ENCODE results near the gene SYCE3.
"Not testable (repeated sequence)": the region's sequence is repeated elsewhere in the genome, so short reads cannot be mapped to it uniquely, and the experiment has no call there.

The SYCE3 gene

DNA sequence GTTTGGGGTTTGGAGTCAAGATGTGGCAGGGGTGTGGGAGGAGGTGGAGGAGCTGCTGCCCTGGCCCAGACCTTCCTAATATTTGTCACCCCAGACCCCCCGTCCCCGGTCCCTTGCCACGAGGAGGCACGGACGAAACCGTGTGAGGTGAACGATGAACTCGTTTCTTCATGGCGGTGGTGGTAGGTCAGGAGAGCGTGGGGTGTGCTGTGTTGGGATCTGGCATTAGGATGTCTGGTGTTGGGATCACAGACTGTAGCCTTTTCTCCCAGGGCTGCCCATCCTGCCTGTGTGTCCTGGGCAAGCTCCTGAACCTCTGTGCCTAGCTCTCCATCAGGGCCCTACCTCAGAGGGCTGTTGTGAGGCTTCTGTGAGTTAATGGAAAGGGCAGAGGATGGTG is 46.3 kb upstream of the SYCE3 start:
- in situ Hi-C loops (cut with HindIII; ENCODE audit: low sequenced_read_pairs), result no loop called here
- H3K4me3 ChIP-seq (ENCODE audit: low read depth, low read length), result no peak overlapping the region
- TF ChIP-seq, protein P1, sequence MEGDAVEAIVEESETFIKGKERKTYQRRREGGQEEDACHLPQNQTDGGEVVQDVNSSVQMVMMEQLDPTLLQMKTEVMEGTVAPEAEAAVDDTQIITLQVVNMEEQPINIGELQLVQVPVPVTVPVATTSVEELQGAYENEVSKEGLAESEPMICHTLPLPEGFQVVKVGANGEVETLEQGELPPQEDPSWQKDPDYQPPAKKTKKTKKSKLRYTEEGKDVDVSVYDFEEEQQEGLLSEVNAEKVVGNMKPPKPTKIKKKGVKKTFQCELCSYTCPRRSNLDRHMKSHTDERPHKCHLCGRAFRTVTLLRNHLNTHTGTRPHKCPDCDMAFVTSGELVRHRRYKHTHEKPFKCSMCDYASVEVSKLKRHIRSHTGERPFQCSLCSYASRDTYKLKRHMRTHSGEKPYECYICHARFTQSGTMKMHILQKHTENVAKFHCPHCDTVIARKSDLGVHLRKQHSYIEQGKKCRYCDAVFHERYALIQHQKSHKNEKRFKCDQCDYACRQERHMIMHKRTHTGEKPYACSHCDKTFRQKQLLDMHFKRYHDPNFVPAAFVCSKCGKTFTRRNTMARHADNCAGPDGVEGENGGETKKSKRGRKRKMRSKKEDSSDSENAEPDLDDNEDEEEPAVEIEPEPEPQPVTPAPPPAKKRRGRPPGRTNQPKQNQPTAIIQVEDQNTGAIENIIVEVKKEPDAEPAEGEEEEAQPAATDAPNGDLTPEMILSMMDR (IDR thresholded peaks at IDR 0.05; ENCODE audit: low read depth, low read length), result no peak
- DNase-seq (ENCODE audit: low read depth, low spot score), result no peak

DNA sequence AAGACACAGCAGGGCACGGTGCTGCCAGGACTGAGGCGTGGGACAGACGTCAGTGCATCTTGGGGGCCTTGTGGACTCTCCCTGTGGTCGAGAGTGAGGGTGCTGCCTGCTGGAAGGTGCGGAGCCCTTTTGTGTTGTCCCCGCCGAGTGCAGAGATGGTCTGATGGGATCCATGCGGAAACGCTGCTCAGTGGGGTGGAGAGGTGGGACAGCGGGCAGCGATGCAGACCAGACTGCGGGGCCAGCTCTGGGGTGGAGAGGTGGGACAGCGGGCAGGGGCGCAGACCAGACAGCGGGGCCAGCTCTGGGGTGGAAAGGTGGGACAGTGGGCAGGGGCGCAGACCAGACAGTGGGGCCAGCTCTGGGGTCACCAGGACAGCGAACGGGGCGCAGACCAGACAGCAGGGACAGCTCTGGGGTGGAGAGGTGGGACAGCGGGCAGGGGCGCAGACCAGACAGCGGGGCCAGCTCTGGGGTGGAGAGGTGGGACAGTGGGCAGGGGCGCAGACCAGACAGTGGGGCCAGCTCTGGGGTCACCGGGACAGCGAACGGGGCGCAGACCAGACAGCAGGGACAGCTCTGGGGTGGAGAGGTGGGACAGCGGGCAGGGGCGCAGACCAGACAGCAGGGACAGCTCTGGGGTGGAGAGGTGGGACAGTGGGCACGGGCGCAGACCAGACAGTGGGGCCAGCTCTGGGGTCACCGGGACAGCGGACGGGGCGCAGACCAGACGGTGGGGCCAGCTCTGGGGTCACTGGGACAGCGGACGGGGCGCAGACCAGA is 45.5 kb upstream of the SYCE3 start:
- H3K4me3 ChIP-seq (ENCODE audit: low read depth, low read length); in situ Hi-C loops (cut with HindIII; ENCODE audit: low sequenced_read_pairs); DNase-seq (ENCODE audit: low read depth, low spot score): not testable (repeated sequence)

DNA sequence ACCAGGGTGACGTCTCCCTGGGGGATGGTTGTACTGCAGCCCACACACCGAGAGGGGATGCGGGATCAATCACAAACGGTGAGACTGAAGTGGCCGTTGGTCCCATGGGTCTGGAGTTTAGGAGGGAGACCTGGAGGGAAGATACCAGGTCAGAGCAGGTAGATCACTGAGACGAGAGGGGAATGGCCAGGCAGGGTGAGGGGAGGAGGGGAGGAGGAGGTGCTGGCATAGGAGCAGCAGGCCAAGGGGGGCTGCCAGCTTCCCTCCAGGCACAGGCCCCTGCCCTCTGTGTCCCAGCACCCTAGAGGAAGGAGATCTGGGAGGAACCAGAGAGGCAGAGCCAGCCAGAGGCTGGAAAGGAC is 44.9 kb upstream of the SYCE3 start:
- in situ Hi-C loops (cut with HindIII; ENCODE audit: low sequenced_read_pairs), result no loop called here
- DNase-seq (ENCODE audit: low read depth, low spot score), result no peak
- no peak overlapping the region for H3K4me3 ChIP-seq (ENCODE audit: low read depth, low read length)
- TF ChIP-seq, protein P1 (IDR thresholded peaks at IDR 0.05; ENCODE audit: low read depth, low read length), result no peak

DNA sequence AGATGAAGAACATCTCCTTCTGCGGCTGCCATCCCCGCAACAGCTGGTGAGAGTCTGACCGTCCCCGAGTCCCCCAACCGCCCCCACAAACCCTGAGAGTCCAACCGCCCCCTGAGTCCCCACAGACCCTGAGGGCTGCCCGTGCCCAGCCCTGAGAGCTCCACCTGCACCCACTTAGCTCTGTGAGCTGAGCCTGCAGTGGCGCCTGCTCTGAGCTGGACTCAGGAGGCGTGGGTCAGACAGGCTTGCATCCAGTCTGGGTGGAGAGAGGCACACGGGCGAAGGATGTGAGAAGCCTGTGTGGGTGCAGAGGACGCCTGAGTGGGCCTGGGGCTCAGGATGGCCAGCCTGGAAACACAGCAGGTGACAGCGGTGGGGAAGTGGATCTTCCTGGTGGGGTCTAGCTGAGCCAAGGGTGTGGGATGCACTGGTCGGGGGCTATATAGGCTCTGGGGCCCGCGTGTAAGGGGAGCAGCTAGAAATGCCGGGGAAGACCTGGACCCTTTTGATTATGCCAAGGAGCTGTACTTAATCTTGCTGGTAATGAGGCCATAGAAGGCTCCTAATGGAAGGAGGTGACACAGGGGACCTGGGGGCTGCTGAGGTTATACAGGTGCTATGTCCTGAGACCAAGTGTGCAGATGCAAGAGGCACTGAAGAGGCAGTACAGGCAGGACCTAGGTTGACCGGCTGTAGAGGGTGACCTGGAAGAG is 44.4 kb upstream of the SYCE3 start:
- DNase-seq (ENCODE audit: low read depth, low spot score), result no peak
- in situ Hi-C loops (cut with HindIII; ENCODE audit: low sequenced_read_pairs), result no loop called here
- H3K4me3 ChIP-seq (ENCODE audit: low read depth, low read length), result no peak overlapping the region
- TF ChIP-seq, protein P1 (IDR thresholded peaks at IDR 0.05; ENCODE audit: low read depth, low read length), result no peak

DNA sequence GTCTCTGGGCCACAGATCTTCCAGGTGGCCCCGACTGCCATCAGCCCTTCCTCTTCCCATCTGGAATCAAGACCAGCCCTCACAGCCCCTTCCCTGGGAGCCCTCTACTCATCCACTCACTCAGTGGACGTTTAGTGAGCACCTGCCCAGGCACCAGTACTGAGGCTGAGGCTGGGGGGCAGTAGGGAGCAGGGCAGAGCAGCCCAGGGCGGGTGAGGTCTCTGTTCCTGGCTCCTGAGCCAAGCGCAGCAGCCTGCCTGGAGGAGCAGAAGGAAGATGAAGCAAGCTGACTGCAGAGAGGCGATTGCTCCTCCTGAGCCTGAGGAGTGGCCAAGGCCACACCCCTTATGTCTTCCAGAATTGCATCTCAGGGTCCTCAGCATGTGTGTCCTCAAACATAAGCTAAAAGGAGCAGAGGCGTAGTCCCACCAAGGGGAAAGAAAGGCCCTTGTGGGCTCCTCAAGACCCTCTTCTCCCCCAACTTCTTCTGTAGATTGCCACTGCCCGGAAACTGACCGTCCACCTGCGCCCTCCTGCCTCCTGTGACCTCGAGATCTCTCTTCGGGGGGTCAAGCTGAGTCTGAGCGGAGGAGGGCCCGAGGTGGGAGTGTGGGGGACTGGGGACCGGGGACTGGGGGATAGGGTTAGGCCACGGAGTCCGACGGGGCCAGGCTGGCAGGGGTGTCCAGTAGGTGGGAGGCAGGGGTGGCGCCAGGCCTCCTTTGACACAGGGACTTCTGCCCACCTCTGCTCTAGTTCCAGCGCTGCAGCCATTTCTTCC is 43.6 kb upstream of the SYCE3 start:
- no peak overlapping the region for H3K4me3 ChIP-seq (ENCODE audit: low read depth, low read length)
- in situ Hi-C loops (cut with HindIII; ENCODE audit: low sequenced_read_pairs), result no loop called here
- DNase-seq (ENCODE audit: low read depth, low spot score), result no peak
- TF ChIP-seq, protein P1 (IDR thresholded peaks at IDR 0.05; ENCODE audit: low read depth, low read length), result no peak

DNA sequence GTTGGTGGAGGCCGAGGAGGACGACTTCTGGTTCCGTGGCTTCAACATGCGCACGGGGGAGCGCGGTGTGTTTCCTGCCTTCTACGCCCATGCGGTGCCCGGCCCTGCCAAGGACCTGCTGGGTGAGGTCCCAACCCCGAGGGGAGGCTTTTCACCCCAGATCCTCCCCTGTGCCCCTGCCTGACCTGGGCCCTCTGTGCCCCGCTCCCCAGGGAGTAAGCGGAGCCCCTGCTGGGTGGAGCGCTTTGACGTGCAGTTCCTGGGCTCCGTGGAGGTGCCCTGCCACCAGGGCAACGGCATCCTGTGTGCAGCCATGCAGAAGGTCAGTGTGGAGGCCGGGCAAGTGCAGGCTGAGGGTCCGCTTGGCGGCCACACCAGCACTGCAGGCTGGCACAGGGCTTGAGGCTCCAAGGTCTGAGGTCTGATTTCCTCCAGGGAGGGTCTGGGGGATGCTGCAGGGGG is 42.9 kb upstream of the SYCE3 start:
- no peak overlapping the region for H3K4me3 ChIP-seq (ENCODE audit: low read depth, low read length)
- in situ Hi-C loops (cut with HindIII; ENCODE audit: low sequenced_read_pairs), result no loop called here
- DNase-seq (ENCODE audit: low read depth, low spot score), result no peak
- TF ChIP-seq, protein P1 (IDR thresholded peaks at IDR 0.05; ENCODE audit: low read depth, low read length), result no peak

Data from astrocyte of the spinal cord (primary cell).